GM20000 (cell line): ENCODE measurements around the gene PAQR8.

Experiments used
- DNase-seq: peaks from one replicate; pipeline ENCODE4 v3.0.0; 2012; ENCODE audit warnings: low spot score
- CTCF ChIP-seq: IDR thresholded peaks from 2 replicates; pipeline ENCODE4 v1.5.1; 2012; ENCODE audit warnings: mild to moderate bottlenecking, control low read depth; ENCODE audit errors: extremely low read depth, missing control alignments

The PAQR8 gene

GRCh38 chr6:52435345-52435744 lies 73.4 kb downstream of the PAQR8 start:
- no peak for DNase-seq
- TF ChIP-seq CTCF: no peak

DNA sequence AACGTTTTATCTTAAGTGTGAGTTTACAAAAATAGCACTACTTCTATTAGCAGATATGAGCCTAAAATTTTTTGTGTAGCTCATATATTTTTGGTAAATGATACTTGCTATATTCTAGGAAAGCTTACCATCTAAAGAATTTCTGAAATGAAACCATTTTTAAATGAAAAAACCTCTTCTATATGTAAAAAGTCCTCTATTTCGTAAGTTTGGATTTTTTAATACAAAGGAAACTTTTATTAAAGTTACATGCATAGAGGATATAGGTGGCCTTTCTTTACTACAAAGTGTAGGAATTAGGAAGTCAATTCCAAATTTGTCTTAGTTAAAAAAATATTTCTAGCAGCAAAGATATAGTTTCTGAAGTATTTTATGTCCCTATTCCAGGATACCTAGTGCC lies 77.0 kb downstream of the PAQR8 start:
- no peak for DNase-seq
- no peak for TF ChIP-seq CTCF

DNA sequence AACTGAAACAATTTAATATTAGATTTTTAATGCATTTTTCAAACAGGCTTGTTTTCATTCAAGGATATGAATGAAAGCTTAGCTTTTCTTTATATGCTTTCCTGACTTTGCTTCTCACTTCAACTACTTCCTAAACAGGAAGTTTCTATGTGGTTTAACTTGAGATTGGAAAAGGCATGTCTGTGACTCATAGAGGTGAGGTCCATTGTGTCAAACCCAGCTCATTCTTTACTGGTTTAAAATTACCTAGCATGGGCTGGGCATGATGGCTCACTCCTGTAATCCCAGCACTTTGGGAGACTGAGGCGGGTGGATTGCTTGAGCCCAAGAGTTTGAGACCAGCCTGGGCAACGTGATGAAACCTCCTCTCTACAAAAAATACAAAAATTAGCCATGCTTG lies 92.6 kb downstream of the PAQR8 start:
- no peak for TF ChIP-seq CTCF
- no peak for DNase-seq

DNA sequence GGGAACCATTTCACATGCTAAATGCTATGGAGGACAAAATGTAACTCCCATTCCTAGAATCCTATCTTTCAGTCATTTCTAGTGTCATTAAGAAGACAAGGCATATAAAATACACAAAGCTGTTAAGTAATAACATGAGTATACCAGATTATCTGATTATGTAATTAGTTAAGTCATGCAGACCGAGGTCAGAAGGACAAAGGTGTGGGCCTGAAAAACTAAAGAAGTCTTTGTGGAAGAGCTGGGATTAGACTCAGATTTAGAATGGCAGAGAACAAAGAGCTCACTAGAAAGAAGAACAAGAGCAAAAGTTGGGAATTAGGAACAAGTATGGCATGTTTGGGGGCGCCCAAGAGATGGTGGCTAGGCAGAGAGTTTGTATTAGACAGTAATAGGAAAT lies 95.1 kb downstream of the PAQR8 start:
- DNase-seq: no peak
- TF ChIP-seq CTCF: no peak
